Fibroblast of mammary gland (primary cell): ENCODE results near the gene AGRP.
"Not testable (repeated sequence)": the region's sequence is repeated elsewhere in the genome, so short reads cannot be mapped to it uniquely, and the experiment has no call there.

Experiments used
- DNase-seq: peaks from one replicate; pipeline ENCODE4 v3.0.0-alpha.2; 2010; ENCODE audit warnings: low read depth
- H3K4me3 ChIP-seq: 2 replicates; pipeline ENCODE4 v1.5.1; 2011; ENCODE audit warnings: low read depth, mild to moderate bottlenecking, low read length, moderate library complexity; ENCODE audit not compliant: control insufficient read depth
- TF ChIP-seq, protein P1 (sequence below): conservative IDR thresholded peaks from 2 replicates; pipeline ENCODE4 v1.5.1; 2011; ENCODE audit warnings: low read depth, low read length, inconsistent platforms; ENCODE audit not compliant: control insufficient read depth, insufficient read depth

Gene AGRP

DNA sequence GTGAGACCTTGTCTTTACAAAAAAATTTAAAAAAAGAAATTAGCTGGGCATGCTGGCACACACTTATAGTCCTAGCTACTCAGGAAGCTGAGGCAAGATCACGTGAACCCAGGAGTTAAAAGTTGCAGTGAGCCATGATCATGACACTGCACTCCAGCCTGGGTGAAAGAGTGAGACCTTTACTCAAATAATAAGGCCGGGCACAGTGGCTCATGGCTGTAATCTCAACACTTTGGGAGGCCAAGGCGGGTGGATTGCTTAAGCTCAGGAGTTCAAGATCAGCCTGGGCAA, 33.8 kb upstream of the AGRP start:
- TF ChIP-seq, protein P1, sequence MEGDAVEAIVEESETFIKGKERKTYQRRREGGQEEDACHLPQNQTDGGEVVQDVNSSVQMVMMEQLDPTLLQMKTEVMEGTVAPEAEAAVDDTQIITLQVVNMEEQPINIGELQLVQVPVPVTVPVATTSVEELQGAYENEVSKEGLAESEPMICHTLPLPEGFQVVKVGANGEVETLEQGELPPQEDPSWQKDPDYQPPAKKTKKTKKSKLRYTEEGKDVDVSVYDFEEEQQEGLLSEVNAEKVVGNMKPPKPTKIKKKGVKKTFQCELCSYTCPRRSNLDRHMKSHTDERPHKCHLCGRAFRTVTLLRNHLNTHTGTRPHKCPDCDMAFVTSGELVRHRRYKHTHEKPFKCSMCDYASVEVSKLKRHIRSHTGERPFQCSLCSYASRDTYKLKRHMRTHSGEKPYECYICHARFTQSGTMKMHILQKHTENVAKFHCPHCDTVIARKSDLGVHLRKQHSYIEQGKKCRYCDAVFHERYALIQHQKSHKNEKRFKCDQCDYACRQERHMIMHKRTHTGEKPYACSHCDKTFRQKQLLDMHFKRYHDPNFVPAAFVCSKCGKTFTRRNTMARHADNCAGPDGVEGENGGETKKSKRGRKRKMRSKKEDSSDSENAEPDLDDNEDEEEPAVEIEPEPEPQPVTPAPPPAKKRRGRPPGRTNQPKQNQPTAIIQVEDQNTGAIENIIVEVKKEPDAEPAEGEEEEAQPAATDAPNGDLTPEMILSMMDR, result no peak
- DNase-seq, result no peak

DNA sequence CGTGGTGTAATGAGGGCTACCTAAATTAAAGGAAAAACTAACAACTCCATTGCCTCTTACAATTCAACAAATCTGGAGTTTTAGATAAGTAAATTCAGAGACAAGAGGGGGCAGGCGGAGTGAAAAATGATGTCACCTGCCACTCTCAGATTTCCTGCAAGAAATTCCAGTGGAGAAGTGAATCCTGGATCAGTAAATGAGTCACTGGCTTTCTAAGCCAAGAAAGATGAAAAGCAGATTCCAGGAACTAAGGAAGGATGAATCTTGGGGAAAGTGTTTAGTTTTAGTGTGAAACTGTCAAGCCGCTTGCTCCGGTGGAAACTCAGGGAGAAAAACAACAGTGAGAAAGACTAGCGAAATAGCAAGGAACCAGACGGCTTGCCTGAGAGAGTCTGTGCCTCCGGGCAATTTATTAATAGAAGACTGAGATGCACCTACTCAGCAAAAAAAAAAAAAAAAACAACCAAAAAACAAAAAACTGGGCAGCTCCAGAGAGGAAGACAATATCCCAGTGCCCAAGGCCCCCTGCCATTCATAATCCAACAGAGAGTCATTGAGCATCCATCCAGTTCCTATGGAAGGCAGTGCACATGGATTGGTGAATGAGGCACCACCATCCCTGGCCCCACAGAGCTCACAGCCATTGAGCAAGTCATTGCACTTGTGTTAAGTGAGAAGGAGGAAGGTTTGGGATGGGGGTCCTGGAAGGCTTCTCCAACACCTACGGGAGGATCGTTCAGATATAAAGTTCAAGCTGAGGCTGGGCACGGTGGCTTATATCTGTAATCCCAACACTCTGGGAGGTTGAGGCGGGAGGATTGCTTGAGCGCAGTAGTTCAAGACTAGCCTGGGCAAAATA, 33.2 kb upstream of the AGRP start:
- TF ChIP-seq, protein P1, result no peak
- no peak overlapping the region for H3K4me3 ChIP-seq
- peak; percentile 73 for DNase-seq

More for the DNA sequence above, 33.8 kb upstream of the AGRP start:
- H3K4me3 ChIP-seq, result no peak overlapping the region

DNA sequence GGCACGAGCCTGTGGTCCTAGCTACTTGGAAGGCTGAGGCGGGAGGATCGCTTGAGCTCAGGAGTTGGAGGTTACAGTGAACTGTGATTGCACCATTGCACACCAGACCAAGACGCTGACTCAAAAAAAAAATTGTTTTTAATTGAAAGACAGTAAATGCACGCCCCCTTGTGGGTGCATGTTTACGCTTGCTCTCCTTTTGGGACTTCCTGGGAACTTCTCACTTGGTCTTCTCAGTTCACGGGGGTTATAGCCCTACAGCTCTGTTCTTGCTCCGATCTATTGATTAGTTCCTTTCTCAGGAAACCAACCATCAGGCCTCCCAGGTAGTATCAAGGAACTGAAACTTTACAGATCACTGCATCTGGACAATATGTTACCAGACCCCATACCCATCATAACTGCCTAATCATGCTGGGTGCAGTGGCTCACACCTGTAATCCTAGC, 31.1 kb upstream of the AGRP start:
- DNase-seq, result peak; percentile 90
- no peak overlapping the region for H3K4me3 ChIP-seq
- TF ChIP-seq, protein P1, result peak; percentile 74

DNA sequence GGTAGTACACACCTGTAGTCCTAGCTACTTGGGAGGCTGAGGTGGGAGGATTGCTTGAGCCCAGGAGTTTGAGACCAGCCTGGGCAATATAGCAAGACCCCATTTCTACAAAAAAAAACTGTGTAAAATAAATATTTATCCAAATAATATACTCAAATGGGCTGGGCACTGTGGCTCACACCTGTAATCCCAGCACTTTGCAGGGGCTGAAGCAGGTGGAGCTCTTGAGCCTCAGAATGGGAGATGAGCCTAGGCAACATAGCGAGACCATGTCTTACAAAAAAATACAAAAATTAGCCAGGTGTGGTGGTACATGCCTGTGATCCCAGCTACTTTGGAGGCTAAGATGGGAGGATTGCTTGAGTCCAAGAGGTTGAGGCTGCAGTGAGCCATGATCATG, 30.5 kb upstream of the AGRP start:
- DNase-seq, H3K4me3 ChIP-seq: not testable (repeated sequence)

DNA sequence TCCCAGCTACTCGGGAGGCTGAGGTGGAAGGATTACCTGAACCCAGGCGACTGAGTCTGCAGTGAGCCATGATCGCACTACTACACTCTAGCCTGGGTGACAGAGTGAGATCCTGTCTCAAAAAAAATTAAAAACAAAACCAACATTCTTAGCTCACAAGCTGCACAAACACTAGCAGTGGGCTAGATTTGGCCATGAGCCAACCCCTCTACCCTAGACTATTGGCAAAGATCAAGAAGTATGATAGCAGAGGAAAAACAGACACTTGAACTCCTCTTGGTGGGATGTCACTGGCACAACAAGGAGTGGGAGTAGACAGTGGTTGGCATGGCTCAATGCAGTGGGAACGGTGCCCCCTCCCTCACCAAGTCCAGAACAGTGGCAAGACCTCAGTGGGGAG, 25.7 kb upstream of the AGRP start:
- no peak for DNase-seq
- TF ChIP-seq, protein P1, result no peak
- no peak overlapping the region for H3K4me3 ChIP-seq

DNA sequence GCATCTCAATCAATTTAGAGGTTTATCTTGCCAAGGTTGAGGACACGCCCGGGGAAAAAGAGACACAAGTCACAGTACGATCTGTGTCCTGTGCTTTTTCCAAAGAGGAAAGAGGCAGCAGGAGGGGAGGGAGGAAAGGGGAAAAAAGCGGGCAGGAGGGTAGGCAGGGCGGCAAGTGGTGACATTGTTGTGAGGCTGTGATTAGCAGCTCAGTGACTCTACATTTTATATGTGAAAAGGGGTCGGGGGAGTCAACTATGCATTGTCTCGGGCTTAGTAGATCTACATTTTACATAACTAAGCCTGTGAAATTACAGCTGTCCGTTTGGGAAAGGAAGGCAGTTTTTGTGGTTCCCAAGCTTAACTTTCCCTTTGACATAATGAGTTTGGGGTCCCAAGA, 23.1 kb upstream of the AGRP start:
- no peak overlapping the region for H3K4me3 ChIP-seq
- DNase-seq, result no peak
- TF ChIP-seq, protein P1, result no peak

DNA sequence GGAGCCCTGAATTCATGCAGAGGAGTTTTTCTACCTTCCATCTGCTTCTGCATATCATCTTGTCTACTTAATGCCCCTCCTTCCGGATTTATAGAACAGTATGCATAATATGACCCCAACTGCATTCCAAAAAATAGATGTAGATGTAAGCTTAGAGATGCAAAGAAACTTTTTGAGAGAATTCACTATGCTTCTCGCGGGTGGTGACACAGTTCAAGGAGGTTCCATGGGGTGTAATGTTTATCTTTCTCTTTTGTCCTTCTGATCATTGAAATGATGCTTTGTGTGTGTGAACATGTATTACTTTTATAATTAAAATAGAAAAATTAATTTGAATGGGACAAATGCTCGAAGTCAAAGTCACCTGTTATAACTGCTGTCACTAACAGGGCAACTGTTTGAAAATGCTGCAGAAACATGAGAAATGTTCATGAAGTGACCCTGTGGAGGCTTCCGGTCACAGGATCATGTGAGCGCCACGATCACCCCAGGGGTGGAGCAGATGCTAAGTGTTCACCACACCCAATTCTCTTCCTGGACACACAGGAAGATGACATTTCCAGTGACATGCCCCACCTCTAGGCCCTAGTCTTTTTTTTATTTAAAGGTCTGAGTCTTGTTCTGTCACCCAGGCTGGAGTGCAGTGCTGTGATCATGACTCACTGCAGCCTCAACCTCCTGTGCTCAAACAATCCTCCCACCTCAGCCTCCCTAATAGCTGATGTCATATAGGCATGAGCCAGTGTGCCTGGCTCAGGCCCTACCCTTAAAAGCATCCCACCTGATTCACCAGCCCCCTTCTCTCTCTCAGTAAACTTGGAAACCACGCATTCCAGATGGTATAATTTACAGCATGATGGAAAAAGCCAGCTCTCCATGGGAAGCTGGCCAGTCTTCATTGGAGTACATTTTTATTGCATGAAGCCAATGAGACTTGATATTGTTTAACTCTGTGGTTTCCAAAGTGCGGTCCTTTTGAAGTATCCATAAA, 21.0 kb upstream of the AGRP start:
- peak; percentile 50 for DNase-seq
- TF ChIP-seq, protein P1, result no peak
- no peak overlapping the region for H3K4me3 ChIP-seq
